A673 (cell line): ENCODE measurements around the gene ASZ1. TPM values are rescaled to one million over a fixed set of nuclear protein-coding genes. Genes with fewer than 3 reads are reported as not detected.

Experiments used
- BruUV-seq: library from RNA; stranded (reverse); fragments of 400-500 nt; replicated peaks from 2 replicates; lab custom pipeline; 2021; lab: Mats Ljungman, UMichigan
- CTCF ChIA-PET: fragments of 300-600 bp; sonication (Branson Sonifier 250); formaldehyde crosslinking; loops from one replicate; lab custom pipeline; 2022; ENCODE audit warnings: antibody characterized with exemption; lab: Charles Lee
- POLR2A ChIA-PET: fragments of 300-600 bp; sonication (Branson Sonifier 250); formaldehyde crosslinking; loops from one replicate; lab custom pipeline; 2022; ENCODE audit warnings: antibody characterized with exemption; ENCODE audit not compliant: low non-redundant PET; lab: Charles Lee
- DNase-seq: peaks from one replicate; pipeline ENCODE4 v3.0.0-alpha.2; 2015; ENCODE audit warnings: low spot score
- H3K27ac ChIP-seq: fragments of 200-600 bp; sonication (generic); 2 replicates; pipeline ENCODE4 v1.5.1; 2016; ENCODE audit warnings: mixed run types, low read depth, mild to moderate bottlenecking, mixed read lengths, antibody characterized with exemption, low read length; ENCODE audit not compliant: poor library complexity, severe bottlenecking
- H3K27me3 ChIP-seq: fragments of 200-600 bp; sonication (generic); replicated peaks from 2 replicates; pipeline ENCODE4 v1.6.1; 2017; ENCODE audit warnings: mixed run types, low read depth, mild to moderate bottlenecking, mixed read lengths, antibody characterized with exemption, low read length; ENCODE audit not compliant: insufficient read depth, poor library complexity
- H3K36me3 ChIP-seq: fragments of 200-600 bp; sonication (generic); 2 replicates; pipeline ENCODE4 v1.6.1; 2016; ENCODE audit warnings: mixed run types, mild to moderate bottlenecking, mixed read lengths, antibody characterized with exemption, low read length; ENCODE audit not compliant: insufficient read depth, poor library complexity, severe bottlenecking
- H3K4me1 ChIP-seq: fragments of 200-600 bp; sonication (generic); 2 replicates; pipeline ENCODE4 v1.6.1; 2017; ENCODE audit warnings: mixed run types, mild to moderate bottlenecking, mixed read lengths, antibody characterized with exemption, low read length; ENCODE audit not compliant: insufficient read depth, poor library complexity, severe bottlenecking
- H3K4me3 ChIP-seq: fragments of 200-600 bp; sonication (generic); 2 replicates; pipeline ENCODE4 v1.5.1; 2016; ENCODE audit warnings: low read depth, mixed run types, mild to moderate bottlenecking, mixed read lengths, low read length; ENCODE audit not compliant: poor library complexity, severe bottlenecking
- H3K9me3 ChIP-seq: fragments of 200-600 bp; sonication (generic); 2 replicates; pipeline ENCODE4 v1.6.1; 2016; ENCODE audit warnings: mixed run types, low read depth, mild to moderate bottlenecking, mixed read lengths, antibody characterized with exemption, low read length; ENCODE audit not compliant: poor library complexity, severe bottlenecking
- EZH2 ChIP-seq: fragments of 200-600 bp; sonication (generic); IDR thresholded peaks from 2 replicates; pipeline ENCODE4 v1.6.1; 2017; ENCODE audit warnings: borderline replicate concordance, low read depth, mild to moderate bottlenecking, mixed read lengths, antibody characterized with exemption, low read length; ENCODE audit not compliant: poor library complexity, severe bottlenecking
- intact Hi-C: fragments of 100-400 bp; cut with micrococcal nuclease; formaldehyde crosslinking; loops from one replicate; pipeline ENCODE4 v1.10.0; 2022; ENCODE audit not compliant: unreplicated experiment
- total RNA-seq: library from RNA; stranded (reverse); gene quantifications from 2 replicates; pipeline ENCODE4 v1.2.3, GENCODE V29; 2021
- TF ChIP-seq, protein P1 (sequence below): fragments of 300-800, 200-600 bp; sonication (generic); conservative IDR thresholded peaks from 2 replicates; pipeline ENCODE4 v1.5.1; 2017; ENCODE audit warnings: low read depth, mild to moderate bottlenecking, antibody characterized with exemption, low read length, moderate library complexity, mixed read lengths

Gene ASZ1
- total RNA-seq, 1 experiment from 2014 or later: not detected

- H3K36me3 ChIP-seq: no peaks in the 10 kb centered on the region
- no peak overlapping the region for H3K27ac ChIP-seq
- TF ChIP-seq, protein P1, sequence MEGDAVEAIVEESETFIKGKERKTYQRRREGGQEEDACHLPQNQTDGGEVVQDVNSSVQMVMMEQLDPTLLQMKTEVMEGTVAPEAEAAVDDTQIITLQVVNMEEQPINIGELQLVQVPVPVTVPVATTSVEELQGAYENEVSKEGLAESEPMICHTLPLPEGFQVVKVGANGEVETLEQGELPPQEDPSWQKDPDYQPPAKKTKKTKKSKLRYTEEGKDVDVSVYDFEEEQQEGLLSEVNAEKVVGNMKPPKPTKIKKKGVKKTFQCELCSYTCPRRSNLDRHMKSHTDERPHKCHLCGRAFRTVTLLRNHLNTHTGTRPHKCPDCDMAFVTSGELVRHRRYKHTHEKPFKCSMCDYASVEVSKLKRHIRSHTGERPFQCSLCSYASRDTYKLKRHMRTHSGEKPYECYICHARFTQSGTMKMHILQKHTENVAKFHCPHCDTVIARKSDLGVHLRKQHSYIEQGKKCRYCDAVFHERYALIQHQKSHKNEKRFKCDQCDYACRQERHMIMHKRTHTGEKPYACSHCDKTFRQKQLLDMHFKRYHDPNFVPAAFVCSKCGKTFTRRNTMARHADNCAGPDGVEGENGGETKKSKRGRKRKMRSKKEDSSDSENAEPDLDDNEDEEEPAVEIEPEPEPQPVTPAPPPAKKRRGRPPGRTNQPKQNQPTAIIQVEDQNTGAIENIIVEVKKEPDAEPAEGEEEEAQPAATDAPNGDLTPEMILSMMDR: no peak
- TF ChIP-seq EZH2: no peak
- ChIA-PET POLR2A (no interaction called here), CTCF (no interaction called here)
- H3K4me3 ChIP-seq: no peak overlapping the region
- no TSS peak for BruUV-seq
- no peaks in the 10 kb centered on the region for H3K27me3 ChIP-seq
- intact Hi-C loops: no loop called here
- H3K9me3 ChIP-seq: no peaks in the 10 kb centered on the region
- peaks cover 5% of the 10 kb centered on the region for H3K4me1 ChIP-seq
- DNase-seq: no peak
These were observed 77.3 kb downstream of the ASZ1 start for GRCh38 chr7:117350027-117350426.

- Histone ChIP-seq H3K36me3 (no peaks in the 10 kb centered on the region), H3K4me1 (peaks cover 5% of the 10 kb centered on the region), H3K4me3 (no peak overlapping the region), H3K27me3 (no peaks in the 10 kb centered on the region), H3K27ac (no peak overlapping the region), H3K9me3 (no peaks in the 10 kb centered on the region)
- TF ChIP-seq EZH2: no peak
- ChIA-PET POLR2A (no interaction called here), CTCF (no interaction called here)
- DNase-seq: no peak
- no TSS peak for BruUV-seq
- intact Hi-C loops: no loop called here
These were observed 77.7 kb downstream of the ASZ1 start for GRCh38 chr7:117349570-117349969.

- POLR2A ChIA-PET: no interaction called here
- Histone ChIP-seq H3K36me3 (no peaks in the 10 kb centered on the region), H3K4me1 (peaks cover 5% of the 10 kb centered on the region), H3K27ac (no peak overlapping the region), H3K4me3 (no peak overlapping the region), H3K27me3 (no peaks in the 10 kb centered on the region), H3K9me3 (no peaks in the 10 kb centered on the region)
- intact Hi-C loops: no loop called here
- CTCF ChIA-PET: no interaction called here
- BruUV-seq: no TSS peak
- no peak for DNase-seq
- TF ChIP-seq, protein P1: no peak
- no peak for TF ChIP-seq EZH2
These were observed 79.2 kb downstream of the ASZ1 start for GRCh38 chr7:117347962-117348672.

DNA sequence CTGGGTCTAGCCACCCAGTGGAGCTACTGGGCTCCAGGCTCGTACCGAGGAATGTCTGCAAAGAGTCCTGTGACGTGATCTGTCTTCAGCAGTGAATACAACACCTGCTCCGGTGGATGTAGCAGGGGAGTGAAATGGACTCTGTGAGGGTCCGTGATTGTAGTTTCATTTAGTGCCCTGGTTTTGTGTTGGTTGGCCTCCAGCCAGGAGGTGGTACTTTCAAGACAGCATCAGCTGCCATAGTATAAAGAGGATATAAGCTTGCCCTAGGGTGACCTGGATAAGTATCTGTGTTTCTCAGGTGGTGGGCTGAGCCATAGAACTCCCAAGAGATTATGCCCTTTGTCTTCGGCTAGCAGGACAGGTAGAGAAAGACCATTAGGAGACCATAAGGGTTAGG lies 79.8 kb downstream of the ASZ1 start:
- no TSS peak for BruUV-seq
- Histone ChIP-seq H3K27ac (no peak overlapping the region), H3K27me3 (no peaks in the 10 kb centered on the region), H3K4me1 (peaks cover 5% of the 10 kb centered on the region), H3K9me3 (no peaks in the 10 kb centered on the region), H3K36me3 (no peaks in the 10 kb centered on the region), H3K4me3 (no peak overlapping the region)
- intact Hi-C loops: no loop called here
- DNase-seq: no peak
- no peak for TF ChIP-seq EZH2
- TF ChIP-seq, protein P1: no peak
- ChIA-PET POLR2A (no interaction called here), CTCF (no interaction called here)
